OCI-LY7 (cell line): Measurements from ENCODE around the gene BIRC2.

Experiments
- CTCF ChIP-seq: fragments of 200-600 bp; sonication (generic); conservative IDR thresholded peaks from 2 replicates; pipeline ENCODE4 v1.5.1; 2014; ENCODE audit warnings: mild to moderate bottlenecking, antibody characterized with exemption, low read length, moderate library complexity, mixed read lengths
- EZH2phosphoT487 ChIP-seq: fragments of 200-600 bp; sonication (generic); IDR thresholded peaks from 2 replicates; pipeline ENCODE4 v1.6.1; 2018; ENCODE audit warnings: low read depth, borderline replicate concordance, mild to moderate bottlenecking, mixed run types, antibody characterized with exemption, low read length, moderate library complexity, mixed read lengths

- TF ChIP-seq CTCF, result no peak
- no peak for TF ChIP-seq EZH2phosphoT487
Observed at GRCh38 chr11:102419181-102419580, 72.2 kb downstream of the BIRC2 start.
